Upper lobe of right lung (tissue), 1 donor: ENCODE measurements around the gene EPN3. TPM values are rescaled to one million over a fixed set of nuclear protein-coding genes. Genes with fewer than 3 reads are reported as not detected.

Experiments
- ATAC-seq: fragments of 200-7000 bp; cut with Tn5 transposase; one replicate; pipeline ENCODE4 v1.9.1; 2020; ENCODE audit warnings: mild to moderate bottlenecking, moderate library complexity
- DNase-seq: peaks from one replicate; pipeline ENCODE4 v3.0.0-alpha.2; 2020
- H3K27ac ChIP-seq: fragments of 200-600 bp; one replicate; pipeline ENCODE4 v1.8.0; 2022
- H3K27me3 ChIP-seq: fragments of 200-600 bp; one replicate; pipeline ENCODE4 v1.8.0; 2022; ENCODE audit warnings: mild to moderate bottlenecking
- H3K36me3 ChIP-seq: fragments of 200-600 bp; one replicate; pipeline ENCODE4 v1.8.0; 2022
- H3K4me1 ChIP-seq: fragments of 200-600 bp; one replicate; pipeline ENCODE4 v1.8.0; 2022
- H3K4me3 ChIP-seq: fragments of 200-600 bp; one replicate; pipeline ENCODE4 v1.8.0; 2022; ENCODE audit warnings: mild to moderate bottlenecking
- H3K9me3 ChIP-seq: fragments of 200-600 bp; one replicate; pipeline ENCODE4 v1.8.0; 2022
- CTCF ChIP-seq: fragments of 200-600 bp; IDR thresholded peaks from one replicate; pipeline ENCODE4 v1.8.0; 2022; ENCODE audit warnings: antibody characterized with exemption
- intact Hi-C: fragments of 100-400 bp; cut with DNase I; formaldehyde crosslinking; loops from one replicate; pipeline ENCODE4 v1.11.0; 2022
- total RNA-seq: library from RNA; stranded (reverse); fragmentation: NEBNext Ultra II Directional; extraction: Animal tissue kit (Norgen Biotek cat#: 25700); gene quantifications from one replicate; pipeline ENCODE4 v1.2.1, GENCODE V29; 2021
- donor health status: DM: no; HTN: yes; CAD: no; lungs with severe emphysema.

The EPN3 gene
- total RNA-seq, 1 donor from 2014 or later = 0.09 TPM

DNA sequence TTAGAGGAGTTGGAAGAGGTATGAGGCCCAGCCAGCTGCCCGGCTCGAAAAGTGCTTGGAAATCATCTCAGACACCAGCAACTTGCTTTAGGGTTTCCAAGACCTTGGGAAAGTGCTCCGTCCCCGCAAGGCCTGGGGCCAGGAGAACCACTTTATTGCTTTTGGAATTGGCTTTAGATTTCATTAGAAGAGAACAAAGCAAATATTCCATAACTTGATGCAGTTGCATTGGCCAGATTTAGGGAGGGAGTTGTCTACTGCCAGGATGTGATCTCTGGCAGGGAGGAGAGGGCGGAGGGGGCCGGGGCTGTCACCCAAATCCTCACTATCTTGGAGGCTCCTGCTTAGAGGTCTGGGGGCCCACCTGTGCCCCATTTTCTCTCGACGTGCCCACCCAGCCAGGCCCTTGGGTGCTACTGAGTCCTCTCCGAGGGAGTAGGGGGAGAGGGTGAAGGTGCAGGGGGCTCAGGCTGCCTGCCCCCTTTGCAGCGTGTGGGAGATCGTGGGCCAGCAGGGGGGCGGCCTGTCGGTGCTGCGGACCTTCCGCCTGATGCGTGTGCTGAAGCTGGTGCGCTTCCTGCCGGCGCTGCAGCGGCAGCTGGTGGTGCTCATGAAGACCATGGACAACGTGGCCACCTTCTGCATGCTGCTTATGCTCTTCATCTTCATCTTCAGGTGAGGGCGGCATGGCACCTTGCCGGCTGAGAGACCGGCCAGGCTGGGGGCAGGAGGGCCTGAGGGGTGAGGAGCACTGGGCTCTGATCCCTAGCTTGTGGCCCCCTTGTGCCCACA lies 58.6 kb downstream of the EPN3 start:
- no peaks in the 10 kb centered on the region for H3K36me3 ChIP-seq
- intact Hi-C loops = no loop called here
- TF ChIP-seq CTCF = no peak
- no peaks in the 10 kb centered on the region for H3K9me3 ChIP-seq
- no peaks in the 10 kb centered on the region for H3K27me3 ChIP-seq
- no peak overlapping the region for H3K27ac ChIP-seq
- no peak overlapping the region for H3K4me3 ChIP-seq
- no peak for DNase-seq
- H3K4me1 ChIP-seq = peaks cover 10% of the 10 kb centered on the region
- ATAC-seq = no peak

GRCh38 chr17:50593321-50593720 lies 60.8 kb downstream of the EPN3 start:
- Histone ChIP-seq H3K9me3 (no peaks in the 10 kb centered on the region), H3K4me3 (no peak overlapping the region), H3K27ac (no peak overlapping the region), H3K36me3 (no peaks in the 10 kb centered on the region), H3K4me1 (peaks cover 10% of the 10 kb centered on the region), H3K27me3 (no peaks in the 10 kb centered on the region)
- DNase-seq (peak; percentile 86), ATAC-seq (peak; percentile 70)
- intact Hi-C loops = no loop called here
- no peak for TF ChIP-seq CTCF

Other genes with a start within 250 kb of the EPN3 start
- 20.3 TPM for gene XYLT2, start 186.6 kb upstream of the EPN3 start, total RNA-seq
- 47.1 TPM for gene MRPL27, start 159.6 kb upstream of the EPN3 start, total RNA-seq
- 1.3 TPM for gene EME1, start 159.5 kb upstream of the EPN3 start, total RNA-seq
- gene LRRC59, start 135.2 kb upstream of the EPN3 start, total RNA-seq = 68.0 TPM
- gene ACSF2, start 106.5 kb upstream of the EPN3 start, total RNA-seq = 73.9 TPM
- gene CHAD, start 63.9 kb upstream of the EPN3 start, total RNA-seq = not detected
- 34.3 TPM for gene RSAD1, start 53.9 kb upstream of the EPN3 start, total RNA-seq
- gene MYCBPAP, start 24.3 kb upstream of the EPN3 start, total RNA-seq = 1.3 TPM
- 31.6 TPM for gene SPATA20, start 14.4 kb downstream of the EPN3 start, total RNA-seq
- gene CACNA1G, start 28.0 kb downstream of the EPN3 start, total RNA-seq = not detected
- gene ABCC3, start 102.1 kb downstream of the EPN3 start, total RNA-seq = 65.4 TPM
- gene ANKRD40, start 175.2 kb downstream of the EPN3 start, total RNA-seq = 57.7 TPM
- 105 TPM for gene LUC7L3, start 186.9 kb downstream of the EPN3 start, total RNA-seq
- not detected for gene ANKRD40CL, start 234.8 kb downstream of the EPN3 start, total RNA-seq